ENCODE results near the gene FAM13A. TPM values are rescaled to one million over a fixed set of nuclear protein-coding genes. Genes with fewer than 3 reads are reported as not detected.

Gene FAM13A
- total RNA-seq, 1 donor from 2014 or later = 39.1 TPM

DNA sequence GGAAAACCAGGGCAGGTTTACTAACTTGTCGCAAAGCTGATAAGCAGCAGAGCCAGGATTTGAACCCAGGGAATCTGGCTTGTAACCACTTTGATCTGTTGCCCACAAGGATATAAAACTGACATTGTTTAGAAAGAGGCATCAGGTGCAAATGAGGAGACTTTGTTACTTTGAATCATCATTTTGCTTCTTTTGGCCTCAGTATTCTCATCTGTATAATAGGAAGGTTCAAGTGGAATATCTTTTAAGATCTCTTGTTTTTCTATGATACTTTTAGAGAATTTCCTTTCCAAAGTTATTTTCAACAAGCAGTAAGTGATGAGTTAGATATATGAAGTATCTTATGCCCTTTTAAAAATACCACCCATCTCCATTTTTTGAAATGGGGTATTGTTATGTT lies 301.5 kb downstream of the FAM13A start:
- no peak overlapping the region for H3K4me3 ChIP-seq

DNA sequence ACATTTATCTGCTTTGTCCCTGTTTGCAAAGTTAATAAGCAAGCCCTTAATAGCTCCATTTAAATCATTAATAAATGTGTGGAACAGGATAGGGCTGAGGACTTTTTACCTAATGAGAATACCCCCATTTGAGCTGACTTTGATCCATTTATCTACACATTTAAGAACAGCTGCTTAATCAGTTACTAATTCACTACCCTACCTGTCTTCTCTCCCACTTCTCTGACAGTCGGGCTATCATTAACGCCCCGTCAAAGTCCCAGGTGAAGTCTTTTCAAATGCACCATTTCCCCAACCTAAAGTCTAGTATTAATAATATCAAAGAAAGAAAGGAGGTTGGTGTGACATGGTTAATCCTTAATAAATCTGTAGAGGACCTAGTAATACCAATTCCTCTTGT lies 302.2 kb downstream of the FAM13A start:
- intact Hi-C loops (cut with DNase I) = no loop called here
- H3K36me3 ChIP-seq = peaks cover 32% of the 10 kb centered on the region
- no peak overlapping the region for H3K27ac ChIP-seq
- DNase-seq = no peak
- H3K9me3 ChIP-seq = no peaks in the 10 kb centered on the region
- TF ChIP-seq, protein P1, sequence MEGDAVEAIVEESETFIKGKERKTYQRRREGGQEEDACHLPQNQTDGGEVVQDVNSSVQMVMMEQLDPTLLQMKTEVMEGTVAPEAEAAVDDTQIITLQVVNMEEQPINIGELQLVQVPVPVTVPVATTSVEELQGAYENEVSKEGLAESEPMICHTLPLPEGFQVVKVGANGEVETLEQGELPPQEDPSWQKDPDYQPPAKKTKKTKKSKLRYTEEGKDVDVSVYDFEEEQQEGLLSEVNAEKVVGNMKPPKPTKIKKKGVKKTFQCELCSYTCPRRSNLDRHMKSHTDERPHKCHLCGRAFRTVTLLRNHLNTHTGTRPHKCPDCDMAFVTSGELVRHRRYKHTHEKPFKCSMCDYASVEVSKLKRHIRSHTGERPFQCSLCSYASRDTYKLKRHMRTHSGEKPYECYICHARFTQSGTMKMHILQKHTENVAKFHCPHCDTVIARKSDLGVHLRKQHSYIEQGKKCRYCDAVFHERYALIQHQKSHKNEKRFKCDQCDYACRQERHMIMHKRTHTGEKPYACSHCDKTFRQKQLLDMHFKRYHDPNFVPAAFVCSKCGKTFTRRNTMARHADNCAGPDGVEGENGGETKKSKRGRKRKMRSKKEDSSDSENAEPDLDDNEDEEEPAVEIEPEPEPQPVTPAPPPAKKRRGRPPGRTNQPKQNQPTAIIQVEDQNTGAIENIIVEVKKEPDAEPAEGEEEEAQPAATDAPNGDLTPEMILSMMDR (IDR thresholded peaks at IDR 0.05) = no peak
- no peak overlapping the region for H3K4me3 ChIP-seq
- peaks cover 3% of the 10 kb centered on the region for H3K4me1 ChIP-seq
- ATAC-seq = no peak
- H3K27me3 ChIP-seq (ENCODE audit: low read depth) = no peaks in the 10 kb centered on the region

More for the DNA sequence above, 301.5 kb downstream of the FAM13A start:
- H3K9me3 ChIP-seq = no peaks in the 10 kb centered on the region
- peaks cover 3% of the 10 kb centered on the region for H3K4me1 ChIP-seq
- no peak overlapping the region for H3K27ac ChIP-seq
- intact Hi-C loops (cut with DNase I) = no loop called here
- ATAC-seq (no peak), DNase-seq (no peak)
- H3K27me3 ChIP-seq (ENCODE audit: low read depth) = no peaks in the 10 kb centered on the region
- TF ChIP-seq, protein P1 (IDR thresholded peaks at IDR 0.05) = no peak
- H3K36me3 ChIP-seq = peaks cover 26% of the 10 kb centered on the region

DNA sequence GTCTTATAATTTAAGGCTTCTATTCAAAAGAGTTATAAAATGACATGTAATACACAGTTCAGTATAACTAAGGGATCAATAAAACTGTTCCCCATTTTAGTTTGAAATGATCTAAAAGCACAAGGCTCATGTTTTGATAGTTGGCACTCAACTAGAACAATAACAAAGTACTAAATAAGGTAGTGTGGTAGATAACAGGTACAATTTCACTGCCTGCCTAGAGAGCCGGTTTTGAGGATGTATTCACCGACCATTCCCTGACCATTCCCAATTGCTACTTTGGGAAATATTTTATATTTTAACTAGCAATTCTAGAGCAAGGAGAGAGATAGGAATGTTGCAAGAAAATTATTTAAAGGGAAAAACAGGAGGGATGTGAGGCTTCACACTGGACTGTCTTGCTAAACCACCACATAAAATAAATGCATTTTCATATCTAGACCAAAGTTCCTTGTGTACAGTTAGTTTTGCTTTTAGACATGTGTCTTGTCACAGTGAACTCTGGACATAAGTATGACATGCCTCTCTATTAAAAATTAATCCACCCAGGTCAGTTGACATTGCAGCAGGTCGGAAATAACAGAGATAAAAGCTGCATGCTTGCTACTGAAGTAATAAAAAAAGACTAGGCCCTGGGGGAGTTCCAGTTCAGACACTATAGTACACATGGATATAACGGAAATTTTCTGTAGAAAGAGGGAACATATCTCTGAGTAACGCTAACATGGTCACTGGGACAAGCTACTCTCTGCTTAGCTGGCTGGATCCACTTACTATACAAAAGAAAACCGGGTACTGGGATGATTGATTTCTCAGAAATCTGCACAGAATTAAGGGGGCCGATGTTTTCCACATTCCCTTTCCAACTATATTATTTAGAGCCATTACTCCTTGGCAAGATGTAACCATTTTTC lies 303.1 kb downstream of the FAM13A start:
- Histone ChIP-seq H3K27ac (no peak overlapping the region), H3K4me3 (no peak overlapping the region), H3K4me1 (no peaks in the 10 kb centered on the region), H3K36me3 (peaks cover 41% of the 10 kb centered on the region), H3K27me3 (ENCODE audit: low read depth) (no peaks in the 10 kb centered on the region), H3K9me3 (no peaks in the 10 kb centered on the region)
- ATAC-seq (no peak), DNase-seq (no peak)
- TF ChIP-seq, protein P1 (IDR thresholded peaks at IDR 0.05) = no peak
- intact Hi-C loops (cut with DNase I) = no loop called here

DNA sequence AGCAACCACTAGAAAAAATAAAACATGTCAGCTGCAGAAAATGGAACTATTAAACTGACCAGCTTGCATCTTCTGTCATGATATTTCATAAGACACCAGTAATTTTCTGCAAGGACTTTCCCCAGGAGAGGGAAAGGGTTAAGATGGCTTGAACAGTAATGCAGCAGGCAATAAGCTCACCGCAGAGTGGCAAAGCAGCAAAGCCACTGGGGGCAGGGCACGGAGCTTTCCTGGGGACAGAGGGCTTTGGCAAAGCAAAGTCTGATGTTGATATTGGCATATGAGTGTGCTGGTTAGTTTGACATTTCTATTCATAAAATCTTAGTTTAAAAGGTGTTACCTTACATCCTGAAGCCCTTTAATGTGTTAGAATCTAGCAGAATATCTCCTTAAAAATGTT lies 304.2 kb downstream of the FAM13A start:
- DNase-seq (no peak), ATAC-seq (peak in 1 of 2 donors; percentile 35)
- Histone ChIP-seq H3K27me3 (ENCODE audit: low read depth) (no peaks in the 10 kb centered on the region), H3K9me3 (no peaks in the 10 kb centered on the region), H3K4me1 (no peaks in the 10 kb centered on the region), H3K36me3 (peaks cover 49% of the 10 kb centered on the region), H3K27ac (no peak overlapping the region), H3K4me3 (no peak overlapping the region)
- TF ChIP-seq, protein P1 (IDR thresholded peaks at IDR 0.05) = no peak
- intact Hi-C loops (cut with DNase I) = no loop called here

DNA sequence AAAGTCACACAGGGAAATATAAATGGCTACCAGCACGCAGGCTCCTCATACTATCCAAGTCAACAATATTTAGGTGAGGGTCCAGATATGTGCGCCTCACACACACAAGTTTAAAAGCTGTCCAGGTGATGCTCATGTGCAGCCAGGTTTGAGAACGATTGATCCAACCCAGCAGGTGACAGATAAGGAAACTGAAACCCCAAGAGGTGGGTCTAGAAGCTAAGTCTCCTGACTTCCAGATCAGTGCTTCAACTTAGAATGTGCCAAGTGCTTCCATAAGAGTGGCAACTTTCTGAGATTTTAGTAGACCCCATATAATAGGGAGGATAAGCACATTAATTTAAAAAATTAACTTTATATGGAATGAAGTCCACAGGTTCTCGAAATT lies 304.9 kb downstream of the FAM13A start:
- H3K27me3 ChIP-seq (ENCODE audit: low read depth) = no peaks in the 10 kb centered on the region
- no peak overlapping the region for H3K4me3 ChIP-seq
- no peak overlapping the region for H3K27ac ChIP-seq
- DNase-seq = no peak
- H3K9me3 ChIP-seq = no peaks in the 10 kb centered on the region
- peaks cover 55% of the 10 kb centered on the region for H3K36me3 ChIP-seq
- ATAC-seq = no peak
- TF ChIP-seq, protein P1 (IDR thresholded peaks at IDR 0.05) = no peak
- intact Hi-C loops (cut with DNase I) = no loop called here
- H3K4me1 ChIP-seq = no peaks in the 10 kb centered on the region

Data from lower lobe of right lung (tissue), 2 donors.